ES-I3 (cell line): Measurements from ENCODE around the gene RAB6B.

ENCODE experiments used
- H3K36me3 ChIP-seq: 2 replicates; pipeline ENCODE4 v1.6.1; 2013; ENCODE audit warnings: mild to moderate bottlenecking, low read length, control low read depth, moderate library complexity; ENCODE audit not compliant: insufficient read depth
- H3K4me1 ChIP-seq: 2 replicates; pipeline ENCODE4 v1.6.1; 2013; ENCODE audit warnings: mild to moderate bottlenecking, control low read depth, low read length; ENCODE audit not compliant: insufficient read depth
- H3K9ac ChIP-seq: 2 replicates; pipeline ENCODE4 v1.6.1; 2013; ENCODE audit warnings: low read depth, mild to moderate bottlenecking, low read length, moderate library complexity
- H3K9me3 ChIP-seq: 2 replicates; pipeline ENCODE4 v1.6.1; 2013; ENCODE audit warnings: mild to moderate bottlenecking, low read length, moderate library complexity; ENCODE audit not compliant: control insufficient read depth, insufficient read depth

Gene RAB6B

GRCh38 chr3:133855002-133855370, 40.7 kb downstream of the RAB6B start:
- Histone ChIP-seq H3K9me3 (no peaks in the 10 kb centered on the region), H3K36me3 (no peaks in the 10 kb centered on the region), H3K4me1 (peaks cover 13% of the 10 kb centered on the region), H3K9ac (no peak overlapping the region)

DNA sequence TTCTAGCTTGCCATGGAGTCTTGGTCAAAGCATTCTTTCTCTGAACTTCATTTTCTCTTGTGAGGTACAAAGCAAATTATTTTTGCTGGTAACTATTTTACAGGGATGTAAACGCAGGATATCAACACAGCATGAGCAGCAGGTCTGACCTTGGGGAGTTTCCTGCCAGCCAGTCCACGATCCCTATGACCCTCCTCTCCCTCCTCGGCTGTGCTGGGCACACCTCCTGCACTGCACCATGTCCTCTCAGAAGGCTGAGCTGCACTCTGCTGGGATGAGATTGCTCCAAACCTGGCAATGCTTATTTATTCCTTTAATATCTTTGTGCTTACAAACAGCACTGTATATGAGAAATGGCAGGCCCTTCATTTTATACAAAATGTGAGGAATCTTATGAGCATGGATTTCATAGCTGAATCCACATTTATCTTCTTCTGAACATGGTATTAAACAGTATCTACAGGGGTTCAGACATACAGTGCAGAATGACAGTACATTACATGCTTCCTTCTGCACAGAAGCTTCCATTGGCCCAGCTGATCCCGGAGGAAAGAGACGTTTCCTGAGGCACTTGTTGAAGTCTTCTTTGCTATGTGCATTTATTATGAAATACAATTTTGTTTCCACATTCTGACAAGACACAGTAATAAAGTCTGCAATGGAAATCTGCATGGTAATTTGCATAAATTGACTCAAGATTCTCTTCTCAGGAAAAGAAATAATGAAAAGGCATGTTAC, 41.2 kb downstream of the RAB6B start:
- peaks cover 13% of the 10 kb centered on the region for H3K4me1 ChIP-seq
- no peaks in the 10 kb centered on the region for H3K36me3 ChIP-seq
- H3K9me3 ChIP-seq: no peaks in the 10 kb centered on the region
- H3K9ac ChIP-seq: no peak overlapping the region

GRCh38 chr3:133853925-133854227, 41.8 kb downstream of the RAB6B start:
- Histone ChIP-seq H3K9me3 (no peaks in the 10 kb centered on the region), H3K4me1 (peaks cover 13% of the 10 kb centered on the region), H3K9ac (no peak overlapping the region), H3K36me3 (no peaks in the 10 kb centered on the region)

- Histone ChIP-seq H3K9ac (no peak overlapping the region), H3K9me3 (no peaks in the 10 kb centered on the region), H3K36me3 (no peaks in the 10 kb centered on the region), H3K4me1 (peaks cover 13% of the 10 kb centered on the region)
These were observed 42.4 kb downstream of the RAB6B start for GRCh38 chr3:133853063-133853924.

DNA sequence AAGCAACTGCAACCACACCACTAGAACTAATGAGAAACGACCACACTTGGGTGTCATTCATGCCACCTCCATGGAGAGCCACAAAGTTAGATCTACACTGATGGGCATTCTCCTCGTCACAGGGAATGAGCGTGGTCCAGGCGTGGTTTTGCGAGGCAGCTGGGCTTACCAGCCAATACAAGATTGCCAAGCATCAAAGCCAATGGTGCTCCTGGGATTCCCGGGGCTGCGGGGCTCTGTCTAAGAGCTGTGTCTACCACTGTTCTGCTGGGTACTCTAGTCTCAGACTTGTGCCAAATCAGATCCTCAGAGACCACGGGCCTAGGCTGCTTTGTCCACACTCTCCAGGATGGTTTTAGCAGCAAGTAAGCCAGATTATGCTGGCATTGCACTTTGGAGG, 43.8 kb downstream of the RAB6B start:
- no peak overlapping the region for H3K9ac ChIP-seq
- H3K9me3 ChIP-seq: no peaks in the 10 kb centered on the region
- H3K4me1 ChIP-seq: peaks cover 13% of the 10 kb centered on the region
- no peaks in the 10 kb centered on the region for H3K36me3 ChIP-seq

DNA sequence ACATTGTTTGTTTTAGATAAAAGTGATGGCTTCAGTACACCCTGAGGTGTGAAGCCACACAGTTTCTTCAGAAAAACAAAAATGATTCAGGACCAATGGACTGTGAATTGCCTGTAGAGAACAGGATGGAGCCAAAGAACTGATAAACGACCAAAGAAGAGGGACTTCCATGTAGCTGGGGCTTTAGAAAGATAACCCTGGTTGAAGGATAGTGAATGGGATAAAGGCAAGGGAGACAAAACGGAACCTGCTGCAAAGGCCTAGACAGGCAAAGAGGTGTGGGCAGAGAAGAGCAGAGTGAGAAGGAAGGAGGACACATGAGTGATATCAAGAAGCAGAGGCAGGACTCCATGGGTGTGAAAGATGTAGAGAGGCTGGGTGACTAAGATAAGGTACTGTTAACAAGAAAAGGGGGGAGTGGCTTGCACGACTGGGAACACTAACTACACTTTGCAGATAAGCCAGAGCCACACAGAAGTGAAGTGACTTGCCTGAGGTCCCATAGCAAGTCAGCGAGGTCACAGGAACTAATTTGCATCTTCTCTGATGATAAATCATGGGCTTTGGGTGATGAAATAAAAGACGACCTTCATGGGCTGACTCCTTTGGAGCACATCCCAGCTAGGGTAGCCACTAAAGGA, 44.3 kb downstream of the RAB6B start:
- Histone ChIP-seq H3K9me3 (no peaks in the 10 kb centered on the region), H3K9ac (no peak overlapping the region), H3K36me3 (no peaks in the 10 kb centered on the region), H3K4me1 (peaks cover 13% of the 10 kb centered on the region)

- H3K9me3 ChIP-seq: no peaks in the 10 kb centered on the region
- H3K9ac ChIP-seq: no peak overlapping the region
- H3K36me3 ChIP-seq: no peaks in the 10 kb centered on the region
- H3K4me1 ChIP-seq: peaks cover 6% of the 10 kb centered on the region; the same call in 1 of the 2 replicates
These were observed 45.6 kb downstream of the RAB6B start for GRCh38 chr3:133850034-133850433.

GRCh38 chr3:133849346-133849745, 46.3 kb downstream of the RAB6B start:
- Histone ChIP-seq H3K4me1 (peaks cover under 1% of the 10 kb centered on the region; the same call in 1 of the 2 replicates), H3K36me3 (no peaks in the 10 kb centered on the region), H3K9me3 (no peaks in the 10 kb centered on the region), H3K9ac (no peak overlapping the region)

GRCh38 chr3:133845127-133845526, 50.6 kb downstream of the RAB6B start:
- H3K9me3 ChIP-seq: no peaks in the 10 kb centered on the region
- no peak overlapping the region for H3K9ac ChIP-seq
- no peaks in the 10 kb centered on the region for H3K4me1 ChIP-seq
- H3K36me3 ChIP-seq: no peaks in the 10 kb centered on the region

DNA sequence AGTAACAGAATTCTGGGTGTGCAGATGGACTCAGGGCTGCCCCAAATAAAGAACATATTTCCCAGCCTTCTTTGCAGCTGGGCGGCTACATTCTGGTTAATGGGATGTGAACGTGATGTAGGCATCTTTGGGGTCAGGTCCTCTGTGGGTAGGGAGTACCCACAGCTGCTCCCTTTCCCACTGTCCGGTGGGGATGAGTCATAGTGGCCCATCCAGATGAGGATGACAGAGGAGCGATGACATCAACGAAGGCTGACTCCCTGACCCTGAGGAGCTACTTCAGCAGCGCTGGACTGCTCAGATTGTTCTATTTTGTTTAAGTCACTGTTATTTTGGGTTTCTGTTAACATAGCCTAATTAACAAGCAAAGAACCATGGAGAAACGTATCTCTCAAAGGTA, 52.0 kb downstream of the RAB6B start:
- Histone ChIP-seq H3K9me3 (no peaks in the 10 kb centered on the region), H3K4me1 (no peaks in the 10 kb centered on the region), H3K36me3 (no peaks in the 10 kb centered on the region), H3K9ac (no peak overlapping the region)

DNA sequence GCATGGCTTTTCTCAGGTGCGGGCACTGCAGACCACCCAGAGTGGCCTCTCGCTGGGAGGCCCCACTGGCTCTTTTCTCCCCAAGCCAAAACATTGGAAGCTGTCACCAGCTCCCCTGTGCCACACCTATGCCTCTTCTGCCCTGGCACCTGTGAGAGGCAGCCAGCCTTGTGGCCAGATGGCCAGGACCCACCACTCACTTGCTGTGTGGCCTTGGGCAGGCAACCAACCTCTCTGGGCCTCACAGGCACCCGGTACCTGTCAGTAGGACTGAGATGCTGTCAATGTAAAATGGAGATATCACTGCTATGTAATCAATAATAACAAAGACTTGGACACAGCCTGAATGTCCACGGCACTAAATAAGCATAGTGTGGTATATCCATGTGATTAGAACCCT, 53.5 kb downstream of the RAB6B start:
- Histone ChIP-seq H3K9me3 (no peaks in the 10 kb centered on the region), H3K4me1 (no peaks in the 10 kb centered on the region), H3K36me3 (no peaks in the 10 kb centered on the region; the same call in 1 of the 2 replicates), H3K9ac (no peak overlapping the region)

GRCh38 chr3:133841196-133841595, 54.5 kb downstream of the RAB6B start:
- Histone ChIP-seq H3K4me1 (no peaks in the 10 kb centered on the region), H3K9ac (no peak overlapping the region), H3K36me3 (no peaks in the 10 kb centered on the region; the same call in 1 of the 2 replicates), H3K9me3 (no peaks in the 10 kb centered on the region)

DNA sequence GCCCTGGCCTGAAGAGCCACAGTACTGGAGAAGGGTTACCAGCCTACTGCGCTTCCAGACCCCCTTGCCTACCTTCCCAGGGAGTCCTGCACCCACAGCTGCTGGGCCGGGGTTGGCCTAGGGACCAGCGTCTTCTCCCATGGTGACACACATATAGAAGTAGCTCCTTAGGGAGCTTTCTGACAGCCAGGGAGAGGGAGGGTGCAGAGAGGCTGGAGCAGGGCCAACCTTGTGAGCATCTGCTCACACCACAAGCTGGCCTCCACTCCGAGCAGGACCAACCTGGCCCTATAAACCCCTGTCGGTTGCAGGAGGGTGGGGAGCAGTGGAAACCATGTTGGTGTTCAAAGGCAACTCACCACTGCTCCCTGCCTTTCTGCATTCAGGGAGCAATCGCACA, 54.9 kb downstream of the RAB6B start:
- Histone ChIP-seq H3K36me3 (no peaks in the 10 kb centered on the region; the same call in 1 of the 2 replicates), H3K9me3 (no peaks in the 10 kb centered on the region), H3K9ac (no peak overlapping the region), H3K4me1 (no peaks in the 10 kb centered on the region)

DNA sequence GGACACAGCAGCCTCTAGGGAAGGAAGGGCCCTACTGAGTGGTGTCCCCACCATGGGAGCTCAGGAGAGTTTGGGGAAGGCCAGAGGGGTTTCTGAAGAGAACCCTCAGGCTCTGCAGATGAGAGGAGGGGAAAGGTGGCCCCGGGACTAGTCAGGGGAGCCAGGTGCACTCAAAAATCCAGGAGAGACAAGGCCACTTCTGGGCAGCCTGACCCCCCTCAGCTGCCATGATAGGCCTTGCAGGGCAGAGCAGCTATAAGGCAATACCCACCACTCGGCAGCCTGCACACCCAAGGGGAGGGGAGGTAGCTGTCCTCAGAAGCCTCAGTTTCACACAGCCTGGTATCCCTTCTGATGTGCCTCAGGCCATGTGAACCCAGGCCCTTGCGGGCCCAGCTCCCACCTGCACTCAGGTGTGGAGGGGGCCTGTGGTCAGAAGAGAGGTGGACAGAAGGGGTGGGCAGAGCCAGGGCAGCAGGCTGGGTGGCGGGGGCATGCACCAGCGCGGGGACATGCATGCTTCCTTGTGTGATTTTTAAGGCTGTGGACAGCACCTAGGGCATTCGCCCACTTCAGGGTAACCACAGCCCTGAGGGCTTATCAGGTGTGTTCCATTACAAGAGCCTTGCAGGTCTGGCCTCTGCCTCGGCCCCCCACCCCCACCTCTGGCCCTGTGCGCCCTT, 55.5 kb downstream of the RAB6B start:
- Histone ChIP-seq H3K4me1 (no peaks in the 10 kb centered on the region), H3K9ac (no peak overlapping the region), H3K36me3 (no peaks in the 10 kb centered on the region; the same call in 1 of the 2 replicates), H3K9me3 (no peaks in the 10 kb centered on the region)
